Measurements from ENCODE around the gene ZMIZ1.

DNA sequence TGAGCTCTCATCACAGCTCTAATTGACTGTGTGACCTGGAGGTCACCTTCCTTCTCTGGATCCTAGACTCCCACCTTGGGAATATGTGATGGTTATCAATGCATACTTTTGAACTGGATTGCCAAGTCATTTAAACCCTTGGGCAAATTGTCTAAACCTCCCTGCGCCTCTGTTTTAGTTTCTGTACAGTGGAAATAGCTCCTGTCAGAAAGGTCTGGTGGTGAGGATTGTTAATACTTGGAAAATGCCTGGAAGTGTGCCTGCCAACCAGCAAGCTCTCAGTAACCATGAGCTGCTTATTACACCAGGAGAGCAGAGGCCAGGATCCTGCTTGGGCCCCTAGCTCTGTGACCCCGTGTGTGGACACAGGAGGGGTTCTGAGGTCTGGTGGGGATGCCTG is 169.8 kb downstream of the ZMIZ1 start:
- no peak for TF ChIP-seq CTCF (IDR thresholded peaks at IDR 0.05)
- TF ChIP-seq POLR2A (IDR thresholded peaks at IDR 0.05), result no peak
- TF ChIP-seq POLR2AphosphoS5 (IDR thresholded peaks at IDR 0.05), result no peak
